IPS-15b (cell line): ENCODE results near the gene MCCC2.
"Not testable (repeated sequence)": the region's sequence is repeated elsewhere in the genome, so short reads cannot be mapped to it uniquely, and the experiment has no call there.

ENCODE experiments used
- H3K27me3 ChIP-seq: one replicate; pipeline ENCODE4 v1.6.1; 2013; ENCODE audit warnings: low read length; ENCODE audit not compliant: control insufficient read depth, insufficient read depth
- H3K36me3 ChIP-seq: one replicate; pipeline ENCODE4 v1.6.1; 2013; ENCODE audit warnings: low read length; ENCODE audit not compliant: control insufficient read depth, insufficient read depth
- H3K4me1 ChIP-seq: one replicate; pipeline ENCODE4 v1.6.1; 2013; ENCODE audit warnings: mild to moderate bottlenecking, low read length; ENCODE audit not compliant: control insufficient read depth, insufficient read depth
- H3K4me3 ChIP-seq: one replicate; pipeline ENCODE4 v1.5.1; 2013; ENCODE audit warnings: low read depth, low read length
- H3K9ac ChIP-seq: one replicate; pipeline ENCODE4 v1.6.1; 2013; ENCODE audit warnings: low read depth, mild to moderate bottlenecking, low read length
- H3K9me3 ChIP-seq: one replicate; pipeline ENCODE4 v1.6.1; 2013; ENCODE audit warnings: mild to moderate bottlenecking, low read length; ENCODE audit not compliant: control insufficient read depth, insufficient read depth

MCCC2 gene

DNA sequence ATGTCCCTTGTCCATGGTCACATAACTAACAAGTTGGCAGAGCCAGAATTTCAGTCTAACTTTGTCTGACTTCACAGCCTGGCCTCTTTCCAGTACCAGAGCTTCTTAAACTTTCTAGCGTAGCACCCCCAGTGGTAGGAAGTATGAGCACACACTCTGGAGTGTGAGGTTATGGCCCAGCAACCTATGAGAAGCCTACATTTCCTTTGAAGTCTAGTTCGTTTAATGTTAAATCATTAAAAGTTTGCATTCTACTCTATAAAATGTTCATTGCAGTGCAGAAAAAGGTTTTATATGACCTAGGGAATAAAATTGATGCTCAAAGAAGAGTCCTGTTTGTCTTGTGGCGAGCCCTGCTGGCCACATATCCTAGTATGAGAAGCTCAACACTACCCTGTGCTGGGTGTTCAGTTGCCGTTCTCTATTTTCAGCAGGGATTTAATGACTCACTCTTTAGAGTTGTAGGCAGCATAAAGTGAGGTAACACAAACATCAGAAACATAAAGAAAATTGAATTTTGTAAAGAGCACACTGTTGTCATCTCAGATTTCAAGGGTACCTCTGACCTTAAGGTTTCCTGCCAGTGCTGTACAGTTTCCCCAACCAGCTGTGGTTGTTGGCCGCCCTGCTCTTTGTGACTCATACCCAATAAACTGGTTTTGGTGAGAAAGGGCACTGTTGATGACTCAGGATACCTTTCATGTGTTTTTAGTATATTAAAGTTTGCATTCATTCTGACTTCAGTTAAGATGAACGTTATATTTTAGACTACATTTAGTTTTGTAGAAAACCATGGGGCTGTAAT lies 14.3 kb downstream of the MCCC2 start:
- Histone ChIP-seq H3K4me3 (no peak overlapping the region), H3K9me3 (no peaks in the 10 kb centered on the region), H3K4me1 (no peaks in the 10 kb centered on the region), H3K27me3 (no peaks in the 10 kb centered on the region), H3K36me3 (peaks cover 14% of the 10 kb centered on the region), H3K9ac (no peak overlapping the region)

DNA sequence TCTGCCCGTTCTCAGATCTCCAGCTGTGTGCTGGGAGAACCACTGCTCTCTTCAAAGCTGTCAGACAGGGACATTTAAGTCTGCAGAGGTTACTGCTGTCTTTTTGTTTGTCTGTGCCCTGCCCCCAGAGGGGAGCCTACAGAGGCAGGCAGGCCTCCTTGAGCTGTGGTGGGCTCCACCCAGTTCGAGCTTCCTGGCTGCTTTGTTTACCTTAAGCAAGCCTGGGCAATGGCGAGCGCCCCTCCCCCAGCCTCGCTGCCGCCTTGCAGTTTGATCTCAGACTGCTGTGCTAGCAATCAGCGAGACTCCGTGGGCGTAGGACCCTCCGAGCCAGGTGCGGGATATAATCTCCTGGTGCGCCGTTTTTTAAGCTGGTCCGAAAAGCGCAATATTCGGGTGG lies 22.8 kb downstream of the MCCC2 start:
- H3K4me3 ChIP-seq, H3K9me3 ChIP-seq, H3K27me3 ChIP-seq, H3K36me3 ChIP-seq, H3K4me1 ChIP-seq, H3K9ac ChIP-seq: not testable (repeated sequence)

DNA sequence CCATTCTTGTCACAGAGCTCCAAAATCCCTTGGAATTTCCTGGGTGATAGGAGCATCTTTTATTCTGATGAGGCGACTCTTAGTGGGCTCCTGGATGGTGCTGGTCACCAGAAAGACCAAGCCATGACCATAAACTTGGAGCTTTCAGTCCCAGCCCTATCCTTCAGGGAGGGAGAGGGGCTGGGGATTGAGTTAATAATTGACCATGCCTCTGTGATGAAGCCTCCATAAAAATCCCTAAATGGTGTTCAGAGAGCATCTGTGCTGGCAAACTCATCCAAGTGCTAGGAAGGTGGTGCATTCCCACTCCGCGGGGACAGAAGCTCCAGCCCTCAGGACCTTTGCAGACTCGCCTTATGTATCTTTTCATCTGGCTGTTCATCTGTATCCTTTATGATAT lies 28.7 kb downstream of the MCCC2 start:
- Histone ChIP-seq H3K4me1 (no peaks in the 10 kb centered on the region), H3K27me3 (no peaks in the 10 kb centered on the region), H3K36me3 (no peaks in the 10 kb centered on the region), H3K4me3 (no peak overlapping the region), H3K9me3 (no peaks in the 10 kb centered on the region), H3K9ac (no peak overlapping the region)

DNA sequence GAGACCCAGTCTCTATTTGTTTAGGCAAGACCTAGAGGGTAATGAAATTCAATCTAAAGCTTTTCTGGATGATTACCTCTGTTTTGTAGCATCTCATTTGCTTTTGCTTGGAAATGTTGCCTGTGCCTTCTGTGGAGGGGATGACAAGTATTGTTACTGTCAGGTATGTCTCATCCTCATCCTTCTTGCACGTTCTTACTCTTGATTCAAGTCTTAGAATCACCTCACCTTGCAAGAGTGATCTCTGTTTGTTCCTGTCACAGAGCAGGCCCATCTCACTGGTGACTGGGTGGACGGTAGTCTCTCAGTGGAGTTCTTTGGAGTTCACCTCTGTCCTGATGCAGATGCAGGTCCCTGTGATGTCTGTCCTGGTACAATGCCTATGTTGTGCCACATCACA lies 33.5 kb downstream of the MCCC2 start:
- Histone ChIP-seq H3K4me3 (no peak overlapping the region), H3K9ac (no peak overlapping the region), H3K36me3 (no peaks in the 10 kb centered on the region), H3K27me3 (no peaks in the 10 kb centered on the region), H3K9me3 (no peaks in the 10 kb centered on the region), H3K4me1 (no peaks in the 10 kb centered on the region)

DNA sequence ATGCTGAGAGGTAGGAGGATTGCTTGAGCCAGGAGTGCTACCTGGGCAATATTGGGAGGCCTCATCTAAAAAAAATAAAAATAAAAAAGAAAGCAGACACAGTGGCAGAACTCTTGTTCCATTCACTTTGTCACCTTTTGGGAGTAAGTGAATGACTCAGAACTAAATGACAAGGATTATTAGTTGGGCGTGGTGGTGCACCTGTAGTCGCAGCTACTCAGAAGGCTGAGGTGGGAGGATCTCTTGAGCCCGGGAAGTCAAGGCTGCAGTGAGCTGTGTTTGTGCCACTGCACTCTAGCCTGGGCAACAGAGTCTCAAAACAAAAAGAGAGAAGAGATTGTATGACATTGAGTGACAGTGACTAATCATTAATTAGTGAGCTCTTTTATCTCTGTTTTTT lies 34.1 kb downstream of the MCCC2 start:
- Histone ChIP-seq H3K36me3 (no peaks in the 10 kb centered on the region), H3K4me3 (no peak overlapping the region), H3K9me3 (no peaks in the 10 kb centered on the region), H3K27me3 (no peaks in the 10 kb centered on the region), H3K9ac (no peak overlapping the region), H3K4me1 (no peaks in the 10 kb centered on the region)

DNA sequence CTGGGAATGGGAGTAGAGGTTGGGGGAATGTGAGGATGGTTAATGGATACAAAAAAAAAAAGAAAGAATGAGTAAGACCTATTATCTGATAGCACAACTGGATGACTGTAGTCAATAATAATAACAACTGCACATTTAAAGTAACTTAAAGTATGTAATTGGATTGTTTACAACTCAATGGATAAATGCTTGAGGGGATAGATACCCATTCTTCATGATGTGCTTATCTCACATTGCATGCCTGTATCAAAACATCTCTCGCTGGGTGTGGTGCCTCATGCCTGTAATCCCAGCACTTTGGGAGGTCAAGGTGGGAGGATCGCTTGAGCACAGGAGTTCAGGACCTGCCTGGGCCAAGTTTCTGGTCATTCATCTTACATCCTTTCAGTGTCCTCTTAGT lies 34.6 kb downstream of the MCCC2 start:
- H3K27me3 ChIP-seq, result no peaks in the 10 kb centered on the region
- no peaks in the 10 kb centered on the region for H3K9me3 ChIP-seq
- no peak overlapping the region for H3K9ac ChIP-seq
- no peak overlapping the region for H3K4me3 ChIP-seq
- H3K4me1 ChIP-seq, result no peaks in the 10 kb centered on the region
- H3K36me3 ChIP-seq, result no peaks in the 10 kb centered on the region

DNA sequence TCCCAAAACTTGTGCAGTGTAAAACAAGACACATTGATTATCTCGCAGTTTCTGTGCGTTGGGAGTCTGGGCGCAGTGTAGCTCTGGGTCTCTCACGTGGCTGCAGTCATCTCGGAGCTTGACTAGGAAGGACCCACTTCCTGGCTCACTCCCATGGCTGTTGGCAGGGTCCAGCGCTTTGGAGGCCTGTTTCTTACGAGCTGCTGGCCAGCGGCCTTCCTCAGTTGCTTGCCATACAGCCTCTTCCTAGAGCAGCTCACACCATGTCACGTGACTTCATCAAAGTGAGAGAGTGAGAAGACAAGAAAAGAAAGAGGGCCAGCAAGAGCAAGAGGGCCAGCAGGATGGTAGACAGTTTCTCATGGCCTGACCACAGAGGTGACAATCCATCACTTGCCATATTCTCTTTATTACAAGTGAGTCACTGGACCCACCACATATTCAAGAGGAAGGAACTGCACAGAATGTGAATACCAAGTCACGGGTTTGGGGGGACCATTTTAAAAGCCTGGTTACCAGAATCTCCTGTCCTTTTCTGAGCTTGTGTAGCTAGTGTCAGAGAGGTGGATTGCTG lies 36.2 kb downstream of the MCCC2 start:
- H3K9me3 ChIP-seq, result no peaks in the 10 kb centered on the region
- no peak overlapping the region for H3K9ac ChIP-seq
- H3K36me3 ChIP-seq, result no peaks in the 10 kb centered on the region
- no peaks in the 10 kb centered on the region for H3K4me1 ChIP-seq
- H3K4me3 ChIP-seq, result no peak overlapping the region
- no peaks in the 10 kb centered on the region for H3K27me3 ChIP-seq

DNA sequence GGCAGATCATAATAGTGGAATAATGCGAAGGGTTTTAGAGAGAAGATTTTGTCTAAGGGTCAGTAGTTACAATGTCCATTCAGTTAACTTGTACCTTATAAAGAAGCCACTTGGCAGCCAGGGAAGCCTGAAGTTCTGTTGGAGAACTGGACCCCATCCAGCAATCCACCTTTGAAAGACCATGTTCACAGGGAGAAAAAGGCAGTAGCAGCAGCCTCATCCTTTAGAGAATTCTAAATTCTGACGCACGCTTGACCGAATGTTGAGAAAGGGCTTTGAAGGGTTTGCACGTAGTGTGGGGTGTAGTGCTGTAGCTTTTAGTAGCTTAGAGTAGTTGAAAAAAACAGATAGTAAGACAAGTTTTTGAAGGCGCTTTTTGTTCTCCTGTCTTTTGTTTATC lies 42.8 kb downstream of the MCCC2 start:
- Histone ChIP-seq H3K36me3 (no peaks in the 10 kb centered on the region), H3K9me3 (no peaks in the 10 kb centered on the region), H3K4me3 (no peak overlapping the region), H3K9ac (no peak overlapping the region), H3K4me1 (no peaks in the 10 kb centered on the region), H3K27me3 (no peaks in the 10 kb centered on the region)

DNA sequence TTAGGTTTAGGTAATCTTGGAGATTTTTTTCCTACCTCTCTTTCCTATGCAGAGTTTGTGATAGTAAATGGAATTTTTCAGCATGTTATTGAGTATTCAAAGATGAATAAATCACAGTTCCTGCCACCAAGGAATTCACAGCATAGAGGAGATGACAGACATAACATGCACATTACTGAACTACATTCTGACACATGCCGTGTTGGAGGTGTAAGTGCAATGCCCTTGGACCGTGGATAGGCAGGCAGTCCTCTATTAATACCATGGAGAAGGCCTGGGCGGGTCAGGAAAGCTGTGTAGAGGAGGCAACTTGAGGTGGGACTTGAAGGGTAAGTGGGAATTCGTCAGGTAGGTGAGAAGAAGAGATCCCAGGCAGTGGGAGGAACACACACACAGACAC lies 43.9 kb downstream of the MCCC2 start:
- no peak overlapping the region for H3K9ac ChIP-seq
- H3K4me3 ChIP-seq, result no peak overlapping the region
- no peaks in the 10 kb centered on the region for H3K27me3 ChIP-seq
- H3K36me3 ChIP-seq, result no peaks in the 10 kb centered on the region
- H3K9me3 ChIP-seq, result no peaks in the 10 kb centered on the region
- H3K4me1 ChIP-seq, result no peaks in the 10 kb centered on the region

DNA sequence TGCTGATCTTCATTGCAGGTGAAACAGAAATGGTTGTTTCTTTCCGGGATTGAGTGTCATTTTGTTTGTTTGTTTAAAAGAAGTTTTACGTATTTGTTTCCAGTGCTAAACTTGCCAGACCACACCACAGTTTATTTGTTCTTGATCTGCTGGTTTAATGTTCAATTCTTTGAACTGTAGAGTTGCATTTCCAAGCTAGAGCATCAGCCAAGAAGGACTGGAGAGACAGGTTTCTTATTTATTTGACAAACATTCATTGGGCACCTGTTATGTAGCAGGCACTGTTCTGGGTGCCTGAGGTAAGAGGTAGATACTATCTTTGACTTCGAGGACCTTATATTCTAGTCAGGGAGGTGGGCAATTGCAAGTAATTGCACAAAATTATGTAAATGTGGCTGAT lies 45.0 kb downstream of the MCCC2 start:
- Histone ChIP-seq H3K9me3 (no peaks in the 10 kb centered on the region), H3K9ac (no peak overlapping the region), H3K36me3 (no peaks in the 10 kb centered on the region), H3K27me3 (no peaks in the 10 kb centered on the region), H3K4me1 (no peaks in the 10 kb centered on the region), H3K4me3 (no peak overlapping the region)

DNA sequence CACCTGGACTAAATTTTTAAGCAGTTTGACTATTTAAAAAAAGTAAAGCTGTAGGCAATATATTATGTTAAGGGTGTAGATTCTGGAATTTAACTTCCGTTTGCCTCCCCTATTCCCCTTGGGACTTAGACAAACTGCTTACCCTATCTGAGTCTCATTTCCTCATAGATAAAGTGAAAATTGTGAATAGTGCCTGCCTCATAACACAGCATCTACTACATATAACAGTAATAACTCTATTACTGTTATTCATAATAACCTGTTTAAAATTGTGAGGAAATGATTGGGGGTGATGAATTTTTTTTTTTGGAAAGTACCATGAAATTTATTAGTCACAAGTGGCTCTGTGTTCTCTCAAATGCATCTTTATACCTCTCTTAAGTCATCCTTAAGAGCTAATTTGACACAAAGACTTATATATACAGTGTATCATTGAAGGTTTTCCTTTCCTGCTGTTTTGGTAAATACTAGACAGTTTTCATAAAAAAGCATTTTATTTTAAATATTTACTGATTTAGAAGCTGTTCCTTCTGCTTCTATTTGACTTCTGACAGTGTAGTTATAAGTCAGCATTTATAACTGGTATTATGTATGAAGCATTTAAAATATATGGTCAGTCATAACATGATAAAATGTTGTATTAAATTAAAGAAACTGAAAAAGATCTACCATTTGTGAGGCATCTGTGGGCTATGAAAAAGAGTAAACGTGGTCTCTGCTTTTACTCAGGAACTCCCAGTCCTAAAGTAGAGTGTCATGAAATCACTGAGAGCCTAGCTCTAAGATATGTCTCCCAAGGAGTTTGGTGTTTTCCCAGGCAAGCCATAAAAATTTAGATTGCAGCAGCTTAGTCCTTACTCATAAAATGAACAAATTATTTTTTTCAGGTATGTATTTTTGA lies 46.4 kb downstream of the MCCC2 start:
- no peaks in the 10 kb centered on the region for H3K9me3 ChIP-seq
- H3K4me1 ChIP-seq, result no peaks in the 10 kb centered on the region
- no peak overlapping the region for H3K4me3 ChIP-seq
- H3K9ac ChIP-seq, result no peak overlapping the region
- H3K36me3 ChIP-seq, result no peaks in the 10 kb centered on the region
- no peaks in the 10 kb centered on the region for H3K27me3 ChIP-seq

DNA sequence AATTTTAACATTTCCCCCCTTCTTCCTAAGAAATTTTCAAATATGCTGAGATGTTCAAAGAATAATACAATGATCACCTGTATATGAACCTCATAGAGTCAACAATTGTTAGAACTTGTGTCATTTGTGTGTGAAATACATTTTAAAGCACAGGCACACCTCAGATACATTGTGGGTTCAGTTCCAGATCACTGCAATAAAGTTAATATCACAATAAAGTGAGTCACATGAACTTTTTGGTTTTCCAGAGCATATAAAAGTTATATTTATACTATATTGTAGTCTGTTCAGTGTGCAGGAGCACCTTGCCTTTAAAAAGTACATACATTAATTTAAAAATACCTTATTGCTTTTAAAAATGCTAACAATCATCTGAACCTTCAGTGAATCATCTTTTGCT lies 50.0 kb downstream of the MCCC2 start:
- Histone ChIP-seq H3K27me3 (no peaks in the 10 kb centered on the region), H3K4me3 (no peak overlapping the region), H3K36me3 (no peaks in the 10 kb centered on the region), H3K4me1 (no peaks in the 10 kb centered on the region), H3K9me3 (no peaks in the 10 kb centered on the region), H3K9ac (no peak overlapping the region)
